K562 (cell line): ENCODE results near the gene NT5E. TPM values are rescaled to one million over a fixed set of nuclear protein-coding genes. Genes with fewer than 3 reads are reported as not detected.

Experiments used
- ATAC-seq: fragments of 200-7000 bp; cut with Tn5 transposase; 3 replicates; pipeline ENCODE4 v1.9.1; 2020; ENCODE audit warnings: moderate library complexity
- BruUV-seq: library from RNA; stranded (reverse); fragments of 400-500 nt; replicated peaks from 2 replicates; lab custom pipeline; 2021; lab: Mats Ljungman, UMichigan
- CTCF ChIA-PET: fragments of 300-600 bp; formaldehyde crosslinking; extraction: SDS; loops from one replicate; lab custom pipeline; 2021; ENCODE audit warnings: low intra/inter-chr PET ratio; lab: Yijun Ruan, JAX
- POLR2A ChIA-PET: fragments of 300-600, 350-650 bp; sonication (Branson Sonifier 250); formaldehyde crosslinking; extraction: SDS; loops from one replicate; lab custom pipeline; 2021; ENCODE audit warnings: antibody characterized with exemption, inconsistent platforms; lab: Yijun Ruan, JAX
- DNase-seq, 4 experiments: peaks; one replicate each; pipeline versions ENCODE4 v3.0.0 to v3.0.0-alpha.2; 2011 to 2018; ENCODE audit warnings: low spot score in 3 of 4, mixed read lengths in 3 of 4; ENCODE audit errors: extremely low read depth in 1 of 4
- FAIRE-seq: peaks from 2 replicates; lab custom pipeline; 2011; peaks lifted over from hg19 to GRCh38; lab: Jason Lieb, UNC
- H2AFZ ChIP-seq: 2 replicates; pipeline ENCODE4 v1.6.0; 2011; ENCODE audit warnings: low read depth, low read length, control low read depth, inconsistent platforms
- H3K27ac ChIP-seq: fragments of 200-600 bp; 3 replicates; pipeline ENCODE4 v1.8.0; 2011; ENCODE audit warnings: low read depth, mild to moderate bottlenecking, control low read depth, inconsistent platforms, low read length, moderate library complexity, mixed read lengths; ENCODE audit errors: extremely low read depth
- H3K27me3 ChIP-seq, 2 experiments: fragments of 300-600 bp in 1 of 2; 2 replicates in 1 of 2; 3 replicates in 1 of 2; pipeline versions ENCODE4 v1.6.0 to v1.8.0; 2011; ENCODE audit warnings: inconsistent platforms in 2 of 2, low read length in 2 of 2, mild to moderate bottlenecking in 1 of 2, mixed read lengths in 1 of 2, moderate library complexity in 1 of 2; ENCODE audit not compliant: control insufficient read depth in 2 of 2, insufficient read depth in 2 of 2
- H3K36me3 ChIP-seq: fragments of 300-600 bp; 3 replicates; pipeline ENCODE4 v1.8.0; 2011; ENCODE audit warnings: mild to moderate bottlenecking, low read length, inconsistent platforms; ENCODE audit not compliant: control insufficient read depth, insufficient read depth
- H3K4me1 ChIP-seq, 2 experiments: fragments of 200-600 bp in 1 of 2; replicated peaks in 1 of 2; 2 replicates in 1 of 2; 3 replicates in 1 of 2; pipeline versions ENCODE4 v1.5.1 to v1.8.0; 2011; ENCODE audit warnings: inconsistent platforms in 2 of 2, low read length in 2 of 2, mild to moderate bottlenecking in 1 of 2, mixed read lengths in 1 of 2, moderate library complexity in 1 of 2; ENCODE audit not compliant: control insufficient read depth in 2 of 2, insufficient read depth in 2 of 2
- H3K4me2 ChIP-seq: 2 replicates; pipeline ENCODE4 v1.6.1; 2011; ENCODE audit warnings: low read length, control low read depth, inconsistent platforms, mixed read lengths; ENCODE audit not compliant: insufficient read depth
- H3K4me3 ChIP-seq: fragments of 200-600 bp; sonication (generic), shearing (Covaris generic); 2 replicates; pipeline ENCODE4 v1.5.1; 2016; ENCODE audit warnings: control low read depth, inconsistent platforms
- H3K79me2 ChIP-seq: fragments of 200-600 bp; 3 replicates; pipeline ENCODE4 v1.8.0; 2011; ENCODE audit warnings: low read length, inconsistent platforms; ENCODE audit not compliant: control insufficient read depth, insufficient read depth
- H3K9ac ChIP-seq, 2 experiments: 2 replicates each; pipeline versions ENCODE4 v1.6.0 to v1.6.1; 2011; ENCODE audit warnings: low read depth in 2 of 2, low read length in 2 of 2, control low read depth in 1 of 2, inconsistent platforms in 1 of 2, mild to moderate bottlenecking in 1 of 2, mixed read lengths in 1 of 2; ENCODE audit not compliant: insufficient read depth in 1 of 2
- H3K9me1 ChIP-seq: one replicate; pipeline ENCODE4 v1.6.0; 2011; ENCODE audit warnings: inconsistent platforms, mild to moderate bottlenecking, low read length, moderate library complexity; ENCODE audit not compliant: control insufficient read depth, insufficient read depth
- H3K9me3 ChIP-seq: replicated peaks from 2 replicates; pipeline ENCODE4 v1.5.1; 2011; ENCODE audit warnings: low read depth, low read length, inconsistent platforms; ENCODE audit not compliant: control insufficient read depth, insufficient read depth
- H4K20me1 ChIP-seq: replicated peaks from 2 replicates; pipeline ENCODE4 v1.6.1; 2011; ENCODE audit warnings: low read length, inconsistent platforms, mixed read lengths; ENCODE audit not compliant: control insufficient read depth, insufficient read depth
- BDP1 ChIP-seq: IDR thresholded peaks from 3 replicates; pipeline ENCODE4 v1.6.1; 2011; ENCODE audit not compliant: insufficient read length, insufficient read depth
- CTBP1 ChIP-seq: fragments of 450-650 bp; IDR thresholded peaks from 2 replicates; pipeline ENCODE4 v1.6.1; 2016; ENCODE audit warnings: borderline replicate concordance
- FOXM1 ChIP-seq, 2 experiments: fragments of 450-650 bp in 1 of 2; sonication (generic) in 1 of 2; formaldehyde crosslinking in 1 of 2; IDR thresholded peaks; 2 replicates each; pipeline versions ENCODE4 v1.6.1 to v1.9.0; 2017 to 2022; ENCODE audit warnings: low read depth in 2 of 2, mild to moderate bottlenecking in 2 of 2, missing genetic modification reagents in 1 of 2, moderate library complexity in 1 of 2
- HMG20A ChIP-seq: fragments of 450-650 bp; formaldehyde crosslinking; conservative IDR thresholded peaks from 2 replicates; pipeline ENCODE4 v1.4.0; 2020; ENCODE audit warnings: mild to moderate bottlenecking, mixed read lengths
- HNRNPH1 ChIP-seq: fragments of 200-400 bp; formaldehyde crosslinking; optimal IDR thresholded peaks from 2 replicates; pipeline ENCODE3; 2017; ENCODE audit warnings: low read depth, mild to moderate bottlenecking, low read length, moderate library complexity
- MAFK ChIP-seq: IDR thresholded peaks from 2 replicates; pipeline ENCODE4 v1.6.1; 2011; ENCODE audit warnings: low read length, improper control_type of control experiment
- NFIC ChIP-seq: fragments of 450-650 bp; IDR thresholded peaks from 2 replicates; pipeline ENCODE4 v1.6.1; 2017; ENCODE audit warnings: mild to moderate bottlenecking, inconsistent platforms
- NR2F6 ChIP-seq: fragments of 450-650 bp; formaldehyde crosslinking; IDR thresholded peaks from 2 replicates; pipeline ENCODE4 v1.4.0; 2020; ENCODE audit warnings: mild to moderate bottlenecking
- PTBP1 ChIP-seq: fragments of 200-400 bp; formaldehyde crosslinking; IDR thresholded peaks from 2 replicates; pipeline ENCODE4 v1.6.1; 2017; ENCODE audit warnings: low read depth, low read length
- SOX6 ChIP-seq: fragments of 450-650 bp; IDR thresholded peaks from 2 replicates; pipeline ENCODE4 v1.6.1; 2014; ENCODE audit warnings: mild to moderate bottlenecking
- TBP ChIP-seq: optimal IDR thresholded peaks from 2 replicates; pipeline ENCODE3; 2011; ENCODE audit warnings: low read depth, low read length, improper control_type of control experiment
- TRIM24 ChIP-seq, 2 experiments: fragments of 450-650 bp; IDR thresholded peaks; 2 replicates each; pipeline ENCODE4 v1.6.1; 2016
- XRCC3 ChIP-seq: fragments of 450-650 bp; IDR thresholded peaks from 2 replicates; pipeline ENCODE4 v1.6.1; 2017; ENCODE audit warnings: mild to moderate bottlenecking, moderate library complexity
- ZNF184 ChIP-seq: sonication (generic); formaldehyde crosslinking; IDR thresholded peaks from 2 replicates; pipeline ENCODE4 v1.5.0; 2020; ENCODE audit warnings: missing genetic modification reagents
- ZNF592 ChIP-seq: fragments of 450-650 bp; IDR thresholded peaks from 2 replicates; pipeline ENCODE4 v1.6.1; 2017; ENCODE audit warnings: antibody characterized with exemption, mild to moderate bottlenecking
- in situ Hi-C: fragments of 300-500 bp; cut with MboI; formaldehyde crosslinking; loops from 4 replicates; pipeline ENCODE4 v1.15.0; 2018; ENCODE audit warnings: inconsistent platforms, mixed read lengths
- intact Hi-C: fragments of 100-400 bp; cut with micrococcal nuclease; formaldehyde crosslinking; loops from 2 replicates; pipeline ENCODE4 v1.14.2; 2022
- polyA plus RNA-seq, 8 experiments: library from polyadenylated mRNA; depleted of rRNA in 4 of 8; stranded (reverse) in 5 of 8; unstranded in 3 of 8; fragments of >200 nt; fragmentation: Nextera tagmentation in 2 of 8; fragmentation: Illumina TruSeq in 1 of 8; extraction: Ambion mirVana in 2 of 8; extraction: Trizol in 1 of 8; gene quantifications; 2 replicates each; pipeline versions ENCODE4 v1.2.1 to v1.2.3, GENCODE V29; 2011 to 2014; ENCODE audit warnings: inconsistent platforms in 1 of 8, missing spikeins in 1 of 8
- total RNA-seq, 7 experiments: library from RNA; depleted of rRNA in 6 of 7; stranded (reverse); fragments of >200 nt in 6 of 7; fragmentation: Illumina TruSeq in 2 of 7; extraction: Trizol in 2 of 7; gene quantifications; 2 replicates each; pipeline versions ENCODE4 v1.2.1 to v1.2.3, GENCODE V29; 2011 to 2021; ENCODE audit warnings: low replicate concordance in 1 of 7
- TF ChIP-seq, protein P1 (sequence below): fragments of 450-650 bp; formaldehyde crosslinking; IDR thresholded peaks from 2 replicates; pipeline ENCODE4 v1.4.0; 2020; ENCODE audit warnings: mild to moderate bottlenecking, moderate library complexity
- TF ChIP-seq, protein P2 (sequence below): fragments of 250-450 bp; sonication (Bioruptor Pico); IDR thresholded peaks from 2 replicates; pipeline ENCODE4 v1.6.1; 2021; ENCODE audit warnings: mild to moderate bottlenecking
- TF ChIP-seq, protein P3 (sequence below): sonication (generic); IDR thresholded peaks from 2 replicates; pipeline ENCODE4 v1.6.1; 2016

The NT5E gene
- total and polyA plus RNA-seq, 9 of the 15 experiments (the other 6 are each of a cell fraction or from before 2014, with no cell fraction given): 0.01 to 0.13 TPM; not detected in 7

DNA sequence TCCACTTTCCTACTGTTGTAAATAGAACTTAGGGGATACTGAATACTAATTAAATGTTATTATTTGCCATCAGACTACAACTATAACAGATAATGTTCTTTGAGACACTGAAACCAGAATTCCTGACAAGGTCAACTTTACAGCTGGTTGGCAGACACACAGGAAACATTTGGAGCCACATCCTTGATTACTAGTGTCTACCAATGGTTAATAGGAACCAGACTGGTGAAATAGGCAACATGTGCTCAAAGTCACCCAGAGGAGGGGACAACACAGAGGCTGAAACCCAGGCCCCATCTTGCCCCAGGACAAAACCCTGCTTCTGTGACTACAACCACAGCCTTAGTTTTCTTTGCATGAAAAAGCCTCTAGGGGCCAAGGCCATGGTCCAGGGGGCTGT, 47.8 kb upstream of the NT5E start:
- Histone ChIP-seq H4K20me1 (no peaks in the 10 kb centered on the region), H3K27ac (no peak overlapping the region), H3K79me2 (no peaks in the 10 kb centered on the region), H3K4me2 (no peak overlapping the region), H3K4me3 (no peak overlapping the region), H2AFZ (no peak overlapping the region), H3K4me1 (no peaks in the 10 kb centered on the region), H3K27me3 (no peaks in the 10 kb centered on the region), H3K9me1 (no peaks in the 10 kb centered on the region), H3K9ac (no peak overlapping the region), H3K9me3 (no peaks in the 10 kb centered on the region), H3K36me3 (no peaks in the 10 kb centered on the region)
- in situ Hi-C loops: no loop called here
- no TSS peak for BruUV-seq
- FAIRE-seq (no peak), DNase-seq (no peak), ATAC-seq (no peak)
- CTCF ChIA-PET: no interaction called here
- POLR2A ChIA-PET: no interaction called here
- intact Hi-C loops: no loop called here
- TF ChIP-seq PTBP1: no peak
- no peak for TF ChIP-seq BDP1
- TF ChIP-seq ZNF184: no peak
- no peak for TF ChIP-seq XRCC3
- no peak for TF ChIP-seq HNRNPH1
- TF ChIP-seq, protein P1, sequence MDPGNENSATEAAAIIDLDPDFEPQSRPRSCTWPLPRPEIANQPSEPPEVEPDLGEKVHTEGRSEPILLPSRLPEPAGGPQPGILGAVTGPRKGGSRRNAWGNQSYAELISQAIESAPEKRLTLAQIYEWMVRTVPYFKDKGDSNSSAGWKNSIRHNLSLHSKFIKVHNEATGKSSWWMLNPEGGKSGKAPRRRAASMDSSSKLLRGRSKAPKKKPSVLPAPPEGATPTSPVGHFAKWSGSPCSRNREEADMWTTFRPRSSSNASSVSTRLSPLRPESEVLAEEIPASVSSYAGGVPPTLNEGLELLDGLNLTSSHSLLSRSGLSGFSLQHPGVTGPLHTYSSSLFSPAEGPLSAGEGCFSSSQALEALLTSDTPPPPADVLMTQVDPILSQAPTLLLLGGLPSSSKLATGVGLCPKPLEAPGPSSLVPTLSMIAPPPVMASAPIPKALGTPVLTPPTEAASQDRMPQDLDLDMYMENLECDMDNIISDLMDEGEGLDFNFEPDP (CRISPR knock-in tag): no peak
- TF ChIP-seq MAFK: no peak
- no peak for TF ChIP-seq NR2F6 (CRISPR knock-in tag)
- TF ChIP-seq ZNF592: no peak
- no peak for TF ChIP-seq CTBP1
- TF ChIP-seq, protein P2, sequence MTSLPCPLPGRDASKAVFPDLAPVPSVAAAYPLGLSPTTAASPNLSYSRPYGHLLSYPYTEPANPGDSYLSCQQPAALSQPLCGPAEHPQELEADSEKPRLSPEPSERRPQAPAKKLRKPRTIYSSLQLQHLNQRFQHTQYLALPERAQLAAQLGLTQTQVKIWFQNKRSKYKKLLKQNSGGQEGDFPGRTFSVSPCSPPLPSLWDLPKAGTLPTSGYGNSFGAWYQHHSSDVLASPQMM: no peak
- TF ChIP-seq NFIC: no peak
- TF ChIP-seq, protein P3, sequence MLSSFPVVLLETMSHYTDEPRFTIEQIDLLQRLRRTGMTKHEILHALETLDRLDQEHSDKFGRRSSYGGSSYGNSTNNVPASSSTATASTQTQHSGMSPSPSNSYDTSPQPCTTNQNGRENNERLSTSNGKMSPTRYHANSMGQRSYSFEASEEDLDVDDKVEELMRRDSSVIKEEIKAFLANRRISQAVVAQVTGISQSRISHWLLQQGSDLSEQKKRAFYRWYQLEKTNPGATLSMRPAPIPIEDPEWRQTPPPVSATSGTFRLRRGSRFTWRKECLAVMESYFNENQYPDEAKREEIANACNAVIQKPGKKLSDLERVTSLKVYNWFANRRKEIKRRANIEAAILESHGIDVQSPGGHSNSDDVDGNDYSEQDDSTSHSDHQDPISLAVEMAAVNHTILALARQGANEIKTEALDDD: no peak
- no peak for TF ChIP-seq HMG20A (CRISPR knock-in tag)
- TF ChIP-seq FOXM1 (IDR thresholded peaks at IDR 0.05; ENCODE audit: low read depth): no peak
- TF ChIP-seq FOXM1 (CRISPR knock-in tag; IDR thresholded peaks at IDR 0.05; ENCODE audit: low read depth): no peak
- TF ChIP-seq TBP: no peak
- TF ChIP-seq SOX6: no peak
- no peak for TF ChIP-seq TRIM24 (IDR thresholded peaks at IDR 0.05)
